Neural cell (in vitro differentiated cells): ENCODE results near the gene KRTAP3-3. TPM values are rescaled to one million over a fixed set of nuclear protein-coding genes. Genes with fewer than 3 reads are reported as not detected.

Experiments used
- H2AFZ ChIP-seq: fragments of 200-600, 300-800 bp; sonication (generic), shearing (Covaris generic); 2 replicates; pipeline ENCODE4 v1.6.0; 2014; ENCODE audit warnings: low read depth, mild to moderate bottlenecking, antibody characterized with exemption, low read length, moderate library complexity
- H3F3A ChIP-seq: fragments of 200-600 bp; shearing (Covaris generic); 2 replicates; pipeline ENCODE4 v1.6.1; 2016; ENCODE audit warnings: mild to moderate bottlenecking, moderate library complexity, mixed read lengths, antibody characterized with exemption, low read length; ENCODE audit not compliant: insufficient read depth, poor library complexity, severe bottlenecking
- H3K27ac ChIP-seq: fragments of 200-600, 300-800 bp; sonication (generic), shearing (Covaris generic); 2 replicates; pipeline ENCODE4 v1.5.1; 2014; ENCODE audit warnings: mild to moderate bottlenecking, low read length, moderate library complexity
- H3K27me3 ChIP-seq: fragments of 300-800, 200-600 bp; sonication (generic), shearing (Covaris generic); 2 replicates; pipeline ENCODE4 v1.6.0; 2014; ENCODE audit warnings: mild to moderate bottlenecking, low read depth, low read length, moderate library complexity; ENCODE audit not compliant: insufficient read depth
- H3K36me3 ChIP-seq: fragments of 300-800, 200-600 bp; sonication (generic), shearing (Covaris generic); 2 replicates; pipeline ENCODE4 v1.5.1; 2014; ENCODE audit warnings: mild to moderate bottlenecking, antibody characterized with exemption, low read length, moderate library complexity; ENCODE audit not compliant: insufficient read depth
- H3K4me2 ChIP-seq: fragments of 300-800, 200-600 bp; sonication (generic), shearing (Covaris generic); 2 replicates; pipeline ENCODE4 v1.6.0; 2014; ENCODE audit warnings: mild to moderate bottlenecking, low read length
- H3K4me3 ChIP-seq: fragments of 300-800, 200-600 bp; sonication (generic), shearing (Covaris generic); 2 replicates; pipeline ENCODE4 v1.5.1; 2014; ENCODE audit warnings: mild to moderate bottlenecking, low read length, moderate library complexity
- H3K79me2 ChIP-seq: fragments of 200-600 bp; shearing (Covaris generic); replicated peaks from 2 replicates; pipeline ENCODE4 v1.6.0; 2014; ENCODE audit warnings: mild to moderate bottlenecking, low read length, moderate library complexity; ENCODE audit not compliant: insufficient read depth
- H3K9ac ChIP-seq: fragments of 300-800, 200-600 bp; sonication (generic), shearing (Covaris generic); 2 replicates; pipeline ENCODE4 v1.6.1; 2016; ENCODE audit warnings: mild to moderate bottlenecking, low read length, mixed read lengths
- H3K9me2 ChIP-seq: fragments of 200-600 bp; shearing (Covaris generic); 2 replicates; pipeline ENCODE4 v1.6.1; 2016; ENCODE audit warnings: mild to moderate bottlenecking, low read length, mixed read lengths; ENCODE audit not compliant: insufficient read depth
- H3K9me3 ChIP-seq: fragments of 200-600, 300-800 bp; sonication (generic), shearing (Covaris generic); 2 replicates; pipeline ENCODE4 v1.6.1; 2016; ENCODE audit warnings: mild to moderate bottlenecking, mixed run types, low read length, moderate library complexity, mixed read lengths
- H4K20me1 ChIP-seq: fragments of 200-600 bp; shearing (Covaris generic); 2 replicates; pipeline ENCODE4 v1.6.1; 2016; ENCODE audit warnings: mild to moderate bottlenecking, mixed run types; ENCODE audit not compliant: insufficient read depth
- CTCF ChIP-seq: fragments of 450-650 bp; IDR thresholded peaks from 2 replicates; pipeline ENCODE4 v1.5.1; 2014; ENCODE audit warnings: antibody characterized with exemption, mild to moderate bottlenecking, moderate library complexity; ENCODE audit not compliant: poor library complexity, severe bottlenecking
- EP300 ChIP-seq: fragments of 450-650 bp; conservative IDR thresholded peaks from 2 replicates; pipeline ENCODE4 v1.6.1; 2014; ENCODE audit warnings: antibody characterized with exemption, mild to moderate bottlenecking, moderate library complexity; ENCODE audit not compliant: poor library complexity, severe bottlenecking
- EZH2 ChIP-seq: fragments of 200-600, 300-800 bp; shearing (Covaris generic), sonication (generic); IDR thresholded peaks from 2 replicates; pipeline ENCODE4 v1.6.1; 2014; ENCODE audit warnings: antibody characterized with exemption, low read length, borderline replicate concordance, mild to moderate bottlenecking; ENCODE audit not compliant: insufficient read depth, poor library complexity, severe bottlenecking
- MXI1 ChIP-seq: fragments of 450-650 bp; conservative IDR thresholded peaks from 2 replicates; pipeline ENCODE4 v1.6.1; 2014; ENCODE audit warnings: antibody characterized with exemption, mild to moderate bottlenecking; ENCODE audit not compliant: poor library complexity, severe bottlenecking
- POLR2AphosphoS5 ChIP-seq: IDR thresholded peaks from 2 replicates; pipeline ENCODE4 v1.6.1; 2012
- RAD21 ChIP-seq: fragments of 450-650 bp; conservative IDR thresholded peaks from 2 replicates; pipeline ENCODE4 v1.6.1; 2014; ENCODE audit warnings: antibody characterized with exemption, mild to moderate bottlenecking, moderate library complexity
- SMC3 ChIP-seq: fragments of 450-650 bp; conservative IDR thresholded peaks from 2 replicates; pipeline ENCODE4 v1.6.1; 2014; ENCODE audit warnings: antibody characterized with exemption, mild to moderate bottlenecking, moderate library complexity; ENCODE audit not compliant: poor library complexity
- TAF1 ChIP-seq: IDR thresholded peaks from 2 replicates; pipeline ENCODE4 v1.6.1; 2012; ENCODE audit warnings: low read depth
- polyA plus RNA-seq: library from polyadenylated mRNA; depleted of rRNA; stranded (reverse); fragments of >200 nt; gene quantifications from 2 replicates; pipeline ENCODE4 v1.2.3, GENCODE V29; 2014
- TF ChIP-seq, protein P1 (sequence below): IDR thresholded peaks from 2 replicates; pipeline ENCODE4 v1.6.1; 2012; ENCODE audit warnings: borderline replicate concordance

The KRTAP3-3 gene
- polyA plus RNA-seq, 1 donor from 2014 or later: not detected

DNA sequence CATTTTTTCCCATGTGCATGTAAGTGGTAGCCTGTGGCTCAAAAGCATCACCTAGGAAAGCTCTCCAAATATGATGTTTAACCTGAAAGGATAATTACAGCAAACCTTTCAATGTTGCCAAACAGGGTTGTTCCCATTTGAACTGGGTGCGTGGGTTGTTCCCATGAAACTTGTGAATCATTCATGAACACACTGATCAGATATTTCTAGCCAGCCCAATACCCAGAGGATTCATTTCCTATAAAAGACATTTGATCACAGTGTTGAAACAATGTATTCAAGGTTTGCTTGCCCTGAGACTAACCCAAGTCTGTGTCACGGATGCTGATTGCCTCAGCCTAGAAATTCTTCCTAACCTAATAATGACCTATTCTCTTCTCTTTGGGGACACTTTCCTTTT lies 40.1 kb downstream of the KRTAP3-3 start:
- Histone ChIP-seq H3K9me2 (no peaks in the 10 kb centered on the region), H3K4me2 (no peak overlapping the region), H3K9me3 (no peaks in the 10 kb centered on the region), H3K36me3 (no peaks in the 10 kb centered on the region), H3F3A (no peaks in the 10 kb centered on the region), H3K4me3 (no peak overlapping the region), H3K79me2 (no peaks in the 10 kb centered on the region), H3K27ac (no peak overlapping the region), H3K27me3 (no peaks in the 10 kb centered on the region), H3K9ac (no peak overlapping the region), H4K20me1 (no peaks in the 10 kb centered on the region), H2AFZ (no peak overlapping the region)
- TF ChIP-seq EZH2 (no peak), EP300 (no peak), SMC3 (no peak), MXI1 (no peak), POLR2AphosphoS5 (no peak), RAD21 (no peak), TAF1 (no peak), CTCF (no peak)
- TF ChIP-seq, protein P1, sequence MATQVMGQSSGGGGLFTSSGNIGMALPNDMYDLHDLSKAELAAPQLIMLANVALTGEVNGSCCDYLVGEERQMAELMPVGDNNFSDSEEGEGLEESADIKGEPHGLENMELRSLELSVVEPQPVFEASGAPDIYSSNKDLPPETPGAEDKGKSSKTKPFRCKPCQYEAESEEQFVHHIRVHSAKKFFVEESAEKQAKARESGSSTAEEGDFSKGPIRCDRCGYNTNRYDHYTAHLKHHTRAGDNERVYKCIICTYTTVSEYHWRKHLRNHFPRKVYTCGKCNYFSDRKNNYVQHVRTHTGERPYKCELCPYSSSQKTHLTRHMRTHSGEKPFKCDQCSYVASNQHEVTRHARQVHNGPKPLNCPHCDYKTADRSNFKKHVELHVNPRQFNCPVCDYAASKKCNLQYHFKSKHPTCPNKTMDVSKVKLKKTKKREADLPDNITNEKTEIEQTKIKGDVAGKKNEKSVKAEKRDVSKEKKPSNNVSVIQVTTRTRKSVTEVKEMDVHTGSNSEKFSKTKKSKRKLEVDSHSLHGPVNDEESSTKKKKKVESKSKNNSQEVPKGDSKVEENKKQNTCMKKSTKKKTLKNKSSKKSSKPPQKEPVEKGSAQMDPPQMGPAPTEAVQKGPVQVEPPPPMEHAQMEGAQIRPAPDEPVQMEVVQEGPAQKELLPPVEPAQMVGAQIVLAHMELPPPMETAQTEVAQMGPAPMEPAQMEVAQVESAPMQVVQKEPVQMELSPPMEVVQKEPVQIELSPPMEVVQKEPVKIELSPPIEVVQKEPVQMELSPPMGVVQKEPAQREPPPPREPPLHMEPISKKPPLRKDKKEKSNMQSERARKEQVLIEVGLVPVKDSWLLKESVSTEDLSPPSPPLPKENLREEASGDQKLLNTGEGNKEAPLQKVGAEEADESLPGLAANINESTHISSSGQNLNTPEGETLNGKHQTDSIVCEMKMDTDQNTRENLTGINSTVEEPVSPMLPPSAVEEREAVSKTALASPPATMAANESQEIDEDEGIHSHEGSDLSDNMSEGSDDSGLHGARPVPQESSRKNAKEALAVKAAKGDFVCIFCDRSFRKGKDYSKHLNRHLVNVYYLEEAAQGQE: no peak

- TF ChIP-seq EZH2 (no peak), RAD21 (no peak), POLR2AphosphoS5 (no peak), TAF1 (no peak), CTCF (no peak), EP300 (no peak), MXI1 (no peak), SMC3 (no peak)
- TF ChIP-seq, protein P1: no peak
- Histone ChIP-seq H4K20me1 (no peaks in the 10 kb centered on the region), H3K27ac (no peak overlapping the region), H3K36me3 (no peaks in the 10 kb centered on the region), H3K9me3 (no peaks in the 10 kb centered on the region), H3K4me2 (no peak overlapping the region), H3K27me3 (no peaks in the 10 kb centered on the region), H2AFZ (no peak overlapping the region), H3K4me3 (no peak overlapping the region), H3K9ac (no peak overlapping the region), H3F3A (no peaks in the 10 kb centered on the region), H3K79me2 (no peaks in the 10 kb centered on the region), H3K9me2 (no peaks in the 10 kb centered on the region)
These were observed 41.3 kb downstream of the KRTAP3-3 start for GRCh38 chr17:40952661-40953060.
